ENCODE results near the gene SULF2.

The SULF2 gene

DNA sequence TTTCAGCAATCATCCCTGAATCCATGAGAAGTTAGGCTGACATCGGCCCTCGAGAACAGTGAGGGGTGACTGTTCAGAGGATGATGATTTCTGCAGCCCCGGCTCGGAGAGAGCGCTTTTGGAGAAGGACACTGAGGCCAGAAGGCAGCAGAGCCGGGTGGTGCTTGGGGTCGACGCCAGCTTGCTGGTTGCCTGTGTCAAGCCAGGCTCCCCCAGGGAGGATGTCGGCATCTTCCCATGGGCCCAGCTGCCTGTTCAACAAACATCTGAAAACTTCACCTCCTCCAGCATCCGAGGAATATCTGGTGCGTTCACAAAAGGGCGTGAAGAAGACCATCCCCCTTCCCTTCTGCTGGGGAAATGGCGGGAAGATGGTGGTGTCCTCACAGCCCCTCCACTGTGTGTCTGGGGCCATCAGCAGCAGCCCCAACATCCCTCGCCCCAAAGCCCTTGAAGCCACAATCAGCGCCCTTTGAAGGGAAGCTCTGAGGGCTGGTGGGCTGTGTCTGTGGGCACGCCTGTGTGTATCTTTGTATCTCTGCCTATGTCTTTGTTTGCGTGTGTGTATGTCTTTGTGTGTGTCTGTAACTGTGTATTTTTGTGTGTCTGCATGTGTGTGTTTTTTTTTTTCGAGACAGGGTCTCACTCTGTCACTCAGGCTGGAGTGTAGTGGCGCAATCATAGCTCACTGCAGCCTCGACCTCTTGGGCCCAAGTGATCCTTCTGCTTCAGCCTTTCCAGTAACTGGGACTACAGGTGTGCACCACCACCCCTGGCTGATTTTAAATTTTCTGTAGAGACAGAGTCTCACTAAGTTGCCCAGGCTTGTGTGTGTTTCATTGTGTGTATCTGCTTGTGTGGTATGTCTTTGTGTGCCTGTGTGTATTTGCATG lies 97.9 kb downstream of the SULF2 start:
- no peak for DNase-seq

DNA sequence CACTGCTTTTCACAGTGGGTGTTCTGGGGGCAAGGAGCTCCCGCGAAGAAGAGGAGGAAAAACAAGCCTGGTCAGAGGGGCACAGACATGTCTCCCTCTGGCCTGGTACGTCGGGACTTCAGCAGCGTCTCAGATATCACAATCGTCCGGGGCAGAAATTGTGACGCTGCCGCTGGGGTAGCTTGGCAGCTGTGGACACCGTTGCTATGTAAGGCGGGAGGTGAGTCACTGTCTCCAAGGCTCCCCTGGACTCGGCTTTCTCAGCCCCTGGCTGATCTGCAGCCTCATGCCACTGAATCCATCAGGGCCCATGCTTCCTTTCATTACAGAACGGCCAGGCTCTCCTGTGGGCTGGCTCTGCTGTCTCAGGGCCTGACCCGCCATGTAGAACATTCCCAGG lies 98.7 kb downstream of the SULF2 start:
- DNase-seq = peak in 2 of 58 donors; percentile 33 to 61

DNA sequence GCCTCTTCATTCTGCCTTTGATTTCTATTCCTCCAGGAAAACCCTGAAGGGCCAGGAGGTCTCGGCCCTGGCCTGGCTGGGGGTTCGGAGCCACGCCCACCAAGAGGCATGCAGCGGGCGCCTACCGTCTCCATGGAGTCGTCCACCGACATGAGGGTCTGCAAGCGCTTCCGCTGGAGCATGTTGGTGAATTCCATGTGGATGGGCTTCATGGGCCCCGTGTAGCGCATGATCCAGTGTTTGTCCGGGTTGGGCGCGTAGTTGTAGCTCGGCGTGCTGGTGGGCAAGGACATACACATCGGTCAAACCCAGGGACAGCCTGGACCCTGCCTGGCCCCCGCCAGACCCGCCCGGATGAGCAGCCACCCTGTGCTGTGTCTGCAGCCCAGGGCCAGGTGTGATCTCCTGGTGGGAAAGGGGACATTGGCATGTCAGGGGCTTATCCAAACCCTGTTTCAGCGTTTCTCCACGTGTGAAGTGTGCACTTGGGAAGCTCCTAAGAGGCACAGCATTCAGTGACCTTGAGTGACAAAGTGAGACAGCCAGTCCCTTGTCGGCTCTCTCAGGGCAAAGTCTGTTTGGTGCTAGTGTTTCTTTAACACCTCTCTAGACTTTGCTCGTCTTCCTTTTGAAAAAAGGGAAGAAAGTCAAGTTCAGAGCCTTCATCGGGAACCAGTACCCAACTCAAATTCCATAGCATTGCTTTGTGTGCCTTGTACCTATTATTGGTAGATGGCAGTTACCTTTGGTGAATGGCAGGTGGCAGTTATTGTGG lies 100.8 kb downstream of the SULF2 start:
- DNase-seq = no peak

DNA sequence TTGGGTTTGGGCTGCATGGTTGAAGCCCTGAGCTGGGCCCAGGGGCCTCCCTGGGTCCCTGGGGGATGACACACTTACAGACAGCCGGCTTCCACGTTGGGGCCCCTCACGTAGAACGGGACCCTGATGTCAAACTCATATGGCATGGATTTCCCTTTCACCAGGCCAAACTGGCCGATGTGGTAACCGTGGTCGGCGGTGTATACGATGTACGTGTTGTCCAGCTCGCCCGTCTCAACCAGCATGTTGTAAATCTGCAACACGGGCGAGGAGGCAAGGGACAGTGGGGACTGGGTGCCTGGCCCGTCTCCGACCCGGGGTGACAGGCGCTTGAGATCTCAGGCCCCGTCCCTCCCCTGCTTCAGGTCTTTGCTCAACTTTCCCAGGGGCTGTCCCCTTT lies 102.4 kb downstream of the SULF2 start:
- DNase-seq = no peak

DNA sequence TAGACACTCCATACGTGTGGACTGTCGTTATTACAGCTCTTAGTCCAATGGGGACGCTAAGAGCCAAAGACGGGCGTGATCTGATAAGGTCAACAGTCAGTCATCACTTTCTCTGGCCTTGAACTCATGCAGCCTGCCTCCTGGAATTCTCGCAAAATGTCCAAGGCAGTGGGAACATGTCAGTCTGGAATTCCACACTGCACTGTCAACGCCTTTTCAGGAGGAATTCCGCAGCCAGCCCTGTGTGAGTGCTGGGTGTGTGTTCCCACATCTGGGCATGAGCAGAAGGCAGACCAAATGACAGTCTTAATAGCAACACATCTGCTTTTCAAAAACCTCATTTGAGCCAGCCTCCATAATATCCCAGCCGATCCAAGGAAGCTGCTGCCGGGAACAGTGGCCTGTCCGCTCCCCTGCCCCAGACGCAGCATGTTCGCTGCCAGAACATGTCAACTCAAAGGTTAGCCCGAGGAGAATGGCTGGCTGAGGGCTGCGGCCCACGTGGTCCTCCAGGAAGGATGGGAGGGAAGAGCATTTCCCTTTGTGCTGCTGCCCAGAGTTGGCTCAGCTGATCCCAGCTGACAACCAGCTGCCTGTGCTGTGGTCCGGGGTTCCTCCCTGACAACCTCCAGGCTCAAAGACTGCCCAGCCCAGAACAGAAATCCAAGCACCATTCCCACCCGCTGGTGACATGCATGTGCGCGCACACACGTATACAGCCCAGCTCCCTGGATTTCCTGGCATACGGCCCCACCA lies 103.1 kb downstream of the SULF2 start:
- DNase-seq = peak in 25 of 58 donors; percentile 2 to 57 (median 21)

DNA sequence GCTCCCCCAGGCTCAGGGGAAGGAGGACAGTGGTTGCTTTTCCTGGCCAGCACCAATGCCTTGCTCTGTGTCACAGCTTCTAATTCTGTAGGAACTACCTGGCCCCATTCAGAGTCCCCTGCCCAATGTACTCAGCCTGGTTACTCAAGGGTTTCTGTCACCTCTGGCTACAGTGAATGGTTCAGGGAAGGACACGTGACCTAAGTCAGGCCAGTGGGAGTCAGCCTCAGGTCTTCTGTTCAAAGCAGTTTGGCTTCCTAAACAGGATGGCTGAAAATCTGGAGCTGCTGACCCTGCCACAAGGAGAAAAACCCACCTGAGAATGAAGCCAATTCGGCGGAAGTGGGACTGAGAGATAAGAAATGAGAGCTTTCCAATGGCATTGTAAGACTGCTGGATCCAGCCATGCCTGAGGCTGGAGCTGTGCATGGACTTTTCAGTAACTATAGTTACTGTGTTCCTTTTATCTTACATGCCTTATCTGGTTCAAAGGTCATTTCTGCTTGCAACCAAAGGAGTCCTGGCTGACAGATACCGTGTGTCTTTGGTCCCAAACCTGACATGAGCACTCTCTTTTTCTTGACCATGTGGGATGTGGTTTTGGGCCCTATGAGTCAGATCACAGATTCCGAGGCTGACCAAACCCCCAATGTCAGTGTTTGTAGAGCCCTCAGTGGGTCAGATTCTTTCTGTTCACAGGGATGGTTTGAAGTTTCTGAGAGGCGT lies 104.3 kb downstream of the SULF2 start:
- DNase-seq = no peak

DNA sequence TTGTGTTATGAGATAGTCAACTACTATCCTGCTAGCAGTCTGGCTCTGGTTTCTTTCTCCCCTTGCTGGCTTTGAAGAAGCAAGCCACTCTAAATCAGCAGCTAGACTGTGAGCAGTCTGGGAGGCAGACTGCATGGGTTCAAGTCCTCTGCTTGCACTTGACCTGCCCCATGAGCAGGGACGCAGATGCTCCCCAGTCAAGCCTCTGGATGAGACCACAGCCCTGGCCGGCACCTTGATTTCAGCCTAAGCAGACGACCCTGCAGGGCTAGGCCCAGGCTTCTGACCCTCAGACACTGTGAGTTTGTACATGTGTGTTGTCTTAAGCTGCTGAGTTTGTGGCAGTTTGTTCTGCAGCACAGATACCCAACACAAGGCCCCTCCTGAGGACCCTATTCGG lies 105.8 kb downstream of the SULF2 start:
- no peak for DNase-seq

DNA sequence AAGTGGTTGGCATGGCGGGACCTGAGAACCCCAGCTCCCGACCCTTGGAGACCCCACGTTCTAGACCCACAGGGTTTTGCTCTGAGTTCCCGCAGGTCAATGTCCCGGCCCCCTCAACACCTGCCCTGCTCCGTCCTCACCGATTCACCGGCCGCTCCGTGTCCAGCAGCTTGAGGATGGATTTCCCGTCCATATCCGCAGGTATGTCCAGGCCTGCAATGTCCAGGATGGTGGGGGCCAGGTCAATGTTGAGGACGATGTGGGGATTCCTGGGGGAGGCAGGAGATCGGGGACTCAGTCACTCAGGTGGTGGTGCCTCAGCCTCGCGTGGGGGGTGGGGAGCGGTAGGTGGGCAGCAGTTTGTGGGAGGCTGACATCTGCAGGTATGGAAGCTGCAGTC lies 106.7 kb downstream of the SULF2 start:
- DNase-seq = no peak

DNA sequence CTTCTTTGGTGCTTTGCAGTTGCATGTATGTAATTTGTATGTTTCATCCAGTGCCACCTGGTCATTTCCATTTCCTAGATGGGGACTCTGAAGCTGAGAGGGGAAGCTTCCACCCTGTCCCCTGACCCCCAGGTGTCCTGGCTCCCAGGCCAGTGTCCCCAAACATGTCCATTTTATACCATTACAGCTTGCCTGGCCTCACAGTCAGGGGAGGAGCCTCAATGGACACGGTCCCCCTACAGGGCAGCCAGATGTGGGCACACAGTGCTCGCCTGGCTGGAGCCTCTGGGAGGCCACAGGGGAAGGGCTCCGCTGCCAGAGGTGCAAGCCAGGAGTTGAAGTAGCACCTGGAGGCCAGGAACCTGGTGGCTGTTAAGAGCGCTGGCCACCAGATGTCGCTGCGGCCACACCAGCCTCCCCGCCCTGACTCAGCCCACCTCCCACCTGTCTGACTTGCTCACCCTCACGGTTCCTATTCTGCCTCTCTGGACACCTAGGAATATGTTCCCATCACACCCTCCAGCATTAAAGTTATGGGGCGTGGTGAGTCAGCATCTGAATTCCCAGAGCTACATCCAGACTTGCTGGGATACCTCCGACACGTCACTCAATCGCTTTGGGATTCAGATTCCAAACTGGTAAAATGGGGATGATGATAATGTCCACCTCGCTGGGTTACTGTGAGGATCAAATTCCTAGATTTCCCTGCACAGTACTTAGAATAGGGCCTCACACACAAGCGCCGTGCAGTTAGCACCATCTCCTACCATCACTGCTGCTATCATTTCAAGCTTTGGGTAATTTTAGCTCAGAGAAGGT lies 107.4 kb downstream of the SULF2 start:
- peak in 16 of 58 donors; percentile 2 to 33 (median 9) for DNase-seq

DNA sequence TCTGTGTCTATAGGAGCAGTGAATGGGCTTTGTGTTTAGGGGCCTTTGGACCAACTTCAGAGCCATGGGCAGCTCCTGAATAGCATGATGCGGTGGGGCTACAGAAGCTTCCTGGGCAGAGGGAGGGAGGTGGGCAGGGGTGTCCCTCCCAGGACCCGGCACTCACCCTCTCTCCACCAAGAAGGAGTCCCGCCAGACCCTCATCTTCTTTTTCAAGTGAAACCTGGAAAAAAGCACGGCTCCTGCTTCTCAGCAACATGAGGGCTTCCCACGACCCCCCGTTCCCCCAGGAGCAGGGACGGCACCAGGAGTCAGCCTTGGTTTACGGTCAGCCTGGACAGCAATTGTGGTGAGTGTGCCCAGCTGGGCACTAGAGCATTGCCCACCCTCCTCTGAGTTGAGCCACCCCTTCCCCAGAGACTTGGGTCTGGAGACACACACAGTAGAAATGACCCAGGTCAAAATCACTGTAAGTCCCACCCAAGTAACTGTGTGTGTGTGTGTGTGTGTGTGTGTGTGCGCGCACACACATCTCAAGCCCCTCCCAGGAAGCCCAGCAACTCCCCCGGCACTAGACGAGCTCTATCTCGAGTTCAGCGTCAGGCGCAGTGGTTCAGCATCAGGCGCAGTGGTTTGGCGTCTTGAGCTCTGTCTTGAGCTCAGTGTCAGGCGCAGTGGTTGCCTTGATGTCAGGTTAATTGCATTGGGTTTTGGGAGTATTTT lies 108.2 kb downstream of the SULF2 start:
- no peak for DNase-seq

DNA sequence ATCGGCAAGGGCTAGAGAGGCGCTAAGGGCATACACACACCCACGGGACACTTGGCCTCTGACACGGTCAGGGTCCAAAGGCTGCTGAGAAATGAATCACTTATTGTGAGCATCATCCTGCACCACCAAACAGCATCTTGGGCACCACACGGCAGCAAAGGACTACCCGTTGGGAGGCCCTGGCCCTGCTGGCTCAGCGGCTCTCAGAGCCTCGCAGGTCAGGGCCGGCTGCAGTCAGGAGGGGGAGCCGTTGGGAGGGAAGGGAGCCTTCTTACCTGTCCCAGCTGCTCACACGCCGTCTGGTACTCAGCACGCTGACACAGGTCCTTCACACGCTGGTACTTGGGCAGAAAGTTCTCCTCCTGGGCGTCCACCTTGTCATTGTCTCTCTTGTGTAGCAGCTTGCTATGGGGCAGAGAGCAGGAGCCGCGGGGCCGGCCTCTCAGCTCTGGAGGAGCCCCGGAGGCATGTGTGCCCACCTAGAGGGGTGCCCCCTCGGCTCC lies 109.0 kb downstream of the SULF2 start:
- DNase-seq = no peak

DNA sequence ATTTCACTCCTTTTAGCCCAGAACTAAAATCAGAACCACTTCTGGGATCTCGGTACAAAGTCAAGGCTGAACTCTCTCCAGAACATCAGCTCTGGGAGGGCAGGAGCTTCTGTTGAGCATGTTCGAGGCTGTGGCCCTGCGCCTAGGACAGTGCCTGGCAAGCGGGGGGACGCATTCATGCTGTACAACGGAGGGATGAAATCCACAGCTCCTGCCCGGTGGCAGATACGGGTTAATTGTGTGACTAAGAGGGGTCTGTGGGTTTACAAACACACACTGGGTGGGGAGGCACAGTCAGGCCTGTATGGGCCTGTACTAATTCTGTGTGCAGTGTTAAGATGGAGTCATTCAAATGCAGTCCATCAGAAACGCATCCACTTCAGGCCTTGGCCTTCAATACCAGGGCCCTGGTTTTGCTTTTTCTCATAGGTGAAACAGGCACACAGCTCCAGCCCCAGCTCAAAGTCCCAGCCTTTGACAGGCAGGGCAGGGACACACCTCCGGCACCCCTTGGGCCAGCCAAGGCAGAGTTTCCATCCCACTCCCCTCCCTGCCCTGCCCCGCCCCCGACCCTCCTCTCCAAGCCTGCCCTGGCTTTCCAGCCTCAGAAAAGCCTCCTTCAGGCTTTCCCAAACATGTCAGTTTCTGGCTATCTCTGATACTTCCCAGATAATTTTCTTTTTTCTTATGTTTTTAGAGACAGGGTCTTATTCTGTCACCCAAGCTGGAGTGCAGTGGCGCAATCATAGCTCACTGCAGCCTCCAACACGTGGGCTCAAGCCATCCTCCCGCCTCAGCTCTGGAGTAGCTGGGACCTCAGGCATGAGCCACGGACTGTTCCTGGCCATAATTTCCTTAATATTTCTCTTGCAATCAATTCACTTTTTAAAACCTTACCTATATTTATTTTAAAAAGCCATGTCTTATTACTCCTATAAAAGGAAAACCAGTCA lies 109.8 kb downstream of the SULF2 start:
- DNase-seq = no peak

DNA sequence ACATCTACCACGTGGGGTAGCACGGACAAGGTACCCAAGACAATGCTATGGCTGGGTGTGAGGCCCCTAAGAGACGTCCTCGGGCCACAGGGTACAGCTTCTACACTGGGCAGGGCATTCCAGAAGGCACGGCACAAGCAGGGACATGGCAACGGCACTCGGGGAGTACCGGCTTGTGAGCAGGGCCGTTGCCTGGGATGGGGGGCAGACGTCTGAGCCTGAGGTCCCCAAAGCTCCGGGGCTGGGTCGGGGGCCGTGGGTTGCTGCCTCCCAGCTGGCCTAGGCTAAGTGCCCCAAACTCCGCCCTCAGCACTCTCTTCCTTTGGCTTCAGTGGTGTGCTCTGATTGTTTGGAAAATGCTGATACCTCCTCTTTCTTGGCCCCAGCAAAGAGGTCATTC lies 110.6 kb downstream of the SULF2 start:
- DNase-seq = no peak

DNA sequence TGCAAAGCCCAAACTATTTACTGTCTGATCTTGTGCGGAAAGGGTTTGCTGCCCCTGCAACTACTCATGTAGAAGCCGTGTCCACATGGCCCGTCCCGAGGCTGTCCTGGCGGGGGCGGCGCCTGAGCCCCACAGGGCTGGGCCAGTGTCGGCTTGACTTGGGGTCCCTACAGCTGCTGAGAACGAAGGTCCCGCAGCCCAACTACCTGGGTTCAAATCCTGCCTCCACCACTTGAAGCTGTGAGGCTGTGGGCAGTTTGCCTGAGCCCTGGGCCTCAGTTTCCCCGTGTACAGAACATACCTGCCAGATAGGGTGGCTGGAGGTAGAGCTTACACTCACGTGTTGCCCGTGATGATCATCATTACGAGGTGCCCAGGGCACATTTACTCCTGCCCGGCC lies 111.1 kb downstream of the SULF2 start:
- no peak for DNase-seq

DNA sequence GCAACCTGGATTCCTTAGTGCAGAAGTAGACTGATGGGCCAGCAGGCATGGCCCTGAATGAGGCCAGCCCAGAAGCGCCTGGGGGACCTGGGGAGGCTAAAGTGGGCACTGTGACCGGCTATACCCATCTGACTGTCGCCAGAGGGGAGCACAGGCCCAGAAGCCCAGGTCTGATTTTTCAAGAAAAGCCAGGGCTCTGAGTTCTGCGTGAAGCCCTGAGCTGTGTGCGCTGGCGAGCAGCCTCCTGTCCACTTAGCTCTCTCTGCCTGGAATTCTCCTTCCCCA lies 111.7 kb downstream of the SULF2 start:
- DNase-seq = no peak

DNA sequence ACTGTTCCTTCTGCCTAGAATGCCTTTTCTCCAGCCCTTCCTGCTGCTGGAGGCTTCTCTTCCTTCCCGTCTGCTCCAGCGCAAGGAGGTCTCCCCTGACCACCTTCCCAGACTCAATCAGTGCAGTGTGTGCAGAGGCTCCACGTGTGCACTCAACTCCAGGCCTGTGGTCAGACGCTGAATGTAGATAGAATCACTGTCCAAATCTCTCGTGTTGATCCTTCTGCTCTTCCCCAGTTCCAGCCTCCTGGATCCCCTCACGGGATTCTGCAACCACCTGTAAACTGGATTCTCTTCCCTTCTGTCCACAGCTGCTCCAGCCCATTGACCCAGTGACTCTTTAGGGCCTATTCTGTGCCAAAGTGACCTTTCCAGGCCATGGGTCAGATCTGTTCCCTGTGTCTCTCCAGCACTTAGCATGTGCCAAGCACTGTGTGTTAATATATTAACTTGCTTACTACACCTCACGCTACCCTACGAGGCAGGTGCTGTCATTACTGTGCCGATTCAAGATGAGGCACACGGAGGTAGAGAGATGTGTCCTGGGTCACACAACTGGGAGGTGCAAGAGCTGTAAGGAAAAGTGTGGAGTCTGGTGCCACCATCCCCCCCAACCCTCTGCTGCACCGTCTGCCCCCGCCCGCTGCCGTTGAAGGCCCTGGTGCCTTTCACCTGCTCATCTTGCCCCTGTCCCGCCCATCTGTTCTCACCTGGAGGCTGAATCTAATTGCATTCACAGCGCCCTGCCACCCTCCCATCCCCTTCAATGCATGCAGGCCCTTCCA lies 112.2 kb downstream of the SULF2 start:
- DNase-seq = no peak

DNA sequence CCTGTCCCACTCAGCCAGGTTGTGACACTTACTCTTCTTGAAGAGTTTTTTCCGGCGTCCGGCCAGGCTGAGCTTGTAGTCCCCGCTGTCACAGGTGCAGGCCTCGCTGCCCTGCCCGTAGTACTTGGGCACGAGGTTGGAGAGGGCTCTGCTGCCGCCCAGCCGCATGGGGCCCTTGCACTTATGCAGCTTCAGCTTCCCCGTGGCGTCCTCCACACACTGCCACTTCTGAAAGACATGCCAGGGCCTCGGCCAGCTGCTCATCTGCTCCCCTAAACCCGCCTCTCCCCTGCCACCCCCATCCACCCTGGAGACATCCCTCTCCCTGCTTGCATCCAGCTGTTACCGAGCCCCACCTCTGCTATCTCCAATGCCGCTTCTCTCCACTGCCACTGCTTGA lies 113.1 kb downstream of the SULF2 start:
- DNase-seq = no peak

DNA sequence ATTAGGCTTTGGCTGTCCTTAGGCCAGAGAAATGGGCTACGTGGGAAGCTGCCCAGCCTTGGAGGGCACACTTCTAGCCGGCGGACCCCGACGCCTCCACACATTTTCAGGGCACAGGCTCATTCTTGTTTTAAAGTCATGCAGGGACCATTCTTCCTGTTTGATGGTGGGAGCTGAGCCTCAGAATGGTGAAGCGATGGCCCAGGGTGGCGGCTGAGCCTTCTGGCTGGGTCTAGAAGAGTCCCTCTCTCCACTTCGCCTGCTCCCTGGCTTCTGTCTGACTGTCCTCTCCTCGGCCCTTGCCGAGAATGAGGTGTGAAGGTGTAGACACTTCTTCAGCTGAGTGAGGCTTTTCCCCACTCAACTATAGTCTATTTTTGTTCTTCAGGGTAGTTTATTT lies 114.4 kb downstream of the SULF2 start:
- DNase-seq = no peak

All from anterior cingulate cortex (tissue), 58 donors.